Embryonic facial prominence (tissue), 1 donor: ENCODE results near the gene VWA2.

Source experiments
- DNase-seq: peaks from one replicate; pipeline ENCODE4 v3.0.0-alpha.2; 2016; ENCODE audit errors: extremely low spot score

Gene VWA2

GRCh38 chr10:114294549-114294948 is 55.5 kb downstream of the VWA2 start:
- DNase-seq: no peak

DNA sequence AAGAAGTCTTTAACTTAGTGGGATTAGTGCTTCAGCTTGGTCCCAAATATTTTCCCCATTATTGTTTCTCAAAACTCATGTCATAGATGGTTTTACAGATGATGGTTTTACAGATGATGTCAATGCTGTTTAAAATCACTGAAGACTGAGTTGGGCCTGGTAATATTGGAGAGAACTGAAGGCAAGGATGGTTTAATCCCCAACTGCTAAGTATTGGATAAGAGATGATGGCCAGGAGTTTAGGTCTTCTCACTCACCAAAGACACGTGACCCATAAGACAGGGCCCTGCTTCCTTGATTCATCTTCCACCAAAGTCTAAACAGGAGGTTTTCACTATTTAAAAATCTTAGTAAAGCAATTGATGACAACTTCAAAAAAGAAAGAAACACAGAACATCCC is 56.3 kb downstream of the VWA2 start:
- DNase-seq: no peak

DNA sequence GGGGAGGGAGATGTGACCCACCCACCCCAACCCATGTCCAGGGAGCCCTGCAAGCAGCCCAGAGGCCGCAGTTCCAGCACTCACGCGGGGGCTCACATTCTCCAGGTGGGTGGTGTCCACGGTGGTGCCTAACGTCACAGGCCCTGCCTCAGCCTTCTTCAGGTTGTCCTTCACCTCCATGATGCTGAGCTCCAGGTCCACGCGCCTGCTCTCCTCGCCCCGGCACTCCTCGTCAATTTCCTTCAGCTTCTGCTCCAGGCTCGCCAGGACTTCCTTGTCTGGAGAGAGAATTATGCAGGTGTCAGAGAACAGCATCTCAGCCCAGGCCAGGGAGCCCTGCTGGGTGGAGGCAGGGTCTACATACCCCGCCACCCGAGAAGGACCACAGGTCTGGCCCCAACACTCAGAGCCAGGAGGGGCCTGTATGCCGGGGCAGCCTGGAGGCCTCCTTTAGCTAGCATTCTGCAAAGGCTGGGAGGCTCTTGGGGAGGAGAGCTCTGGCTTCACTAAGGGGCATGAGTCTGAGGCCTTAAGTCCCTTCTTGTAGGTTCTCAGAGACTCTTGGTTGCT is 58.2 kb downstream of the VWA2 start:
- no peak for DNase-seq

DNA sequence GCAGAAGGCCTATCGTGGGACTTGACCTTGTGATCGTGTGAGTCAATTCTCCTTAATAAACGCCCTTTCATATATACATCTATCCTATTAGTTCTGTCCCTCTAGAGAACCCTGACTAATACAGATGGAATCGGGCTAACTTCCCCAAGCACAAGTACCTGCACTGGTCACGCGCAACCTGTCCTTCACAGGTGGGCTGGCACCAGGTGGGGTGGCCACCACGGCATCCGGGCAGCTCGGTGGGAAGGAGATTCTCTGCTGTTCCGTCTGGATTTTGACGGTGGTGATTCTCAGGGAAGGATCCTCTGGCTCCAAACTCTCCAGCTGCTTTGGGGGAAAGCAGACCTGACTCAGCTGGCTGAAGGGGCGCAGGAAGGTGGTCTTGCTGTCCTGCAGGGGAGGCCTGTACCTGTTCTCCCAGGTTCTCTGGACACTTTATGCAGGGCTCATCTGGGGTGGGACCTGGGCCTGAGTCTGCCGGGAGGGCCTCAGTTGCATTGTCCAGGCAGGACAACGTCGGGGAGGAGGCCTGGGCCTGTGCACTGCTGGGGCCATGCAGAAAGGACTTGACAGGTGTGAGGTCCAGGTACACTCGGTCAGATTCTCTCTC is 61.1 kb downstream of the VWA2 start:
- no peak for DNase-seq

DNA sequence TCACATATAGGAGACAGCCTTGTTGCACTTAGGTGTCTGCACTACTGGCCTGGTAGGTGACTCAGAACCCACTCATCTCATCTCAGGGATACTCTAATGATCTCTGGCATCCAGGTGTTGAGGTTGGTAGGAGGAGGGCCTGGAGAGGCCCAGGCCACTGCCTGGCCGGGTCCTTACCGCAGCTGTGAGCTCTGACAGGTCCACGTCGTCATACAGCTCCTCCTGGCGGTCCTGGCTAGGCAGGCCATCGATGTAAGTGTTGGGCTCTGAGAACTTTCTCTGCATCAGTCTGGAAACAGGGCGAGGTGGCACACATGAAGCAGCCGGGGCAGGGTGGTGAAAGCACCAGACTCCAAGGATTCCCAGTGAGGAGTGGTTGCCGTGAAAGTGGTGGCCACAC is 62.1 kb downstream of the VWA2 start:
- no peak for DNase-seq

- DNase-seq: no peak
Measured at GRCh38 chr10:114301951-114302710, 63.1 kb downstream of the VWA2 start.

DNA sequence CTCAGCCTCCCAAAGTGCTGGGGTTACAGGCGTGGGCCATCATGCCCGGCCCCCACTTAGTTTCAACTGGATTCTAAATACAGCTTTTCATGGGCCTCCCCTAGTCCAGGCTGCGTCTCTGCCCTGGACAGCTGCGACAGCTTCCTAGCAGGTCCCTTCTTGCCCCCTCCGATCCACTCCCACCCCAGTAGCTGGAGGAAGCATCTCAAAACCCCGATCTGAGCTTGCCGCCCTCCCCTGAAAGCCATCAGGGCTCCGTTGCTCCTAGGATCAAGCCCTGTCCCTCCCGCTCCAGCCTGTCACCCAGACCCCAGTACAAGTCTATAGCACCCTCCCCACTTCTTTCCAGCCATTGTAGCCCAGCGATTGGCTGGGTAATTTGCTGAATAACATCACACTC is 64.5 kb downstream of the VWA2 start:
- no peak for DNase-seq

DNA sequence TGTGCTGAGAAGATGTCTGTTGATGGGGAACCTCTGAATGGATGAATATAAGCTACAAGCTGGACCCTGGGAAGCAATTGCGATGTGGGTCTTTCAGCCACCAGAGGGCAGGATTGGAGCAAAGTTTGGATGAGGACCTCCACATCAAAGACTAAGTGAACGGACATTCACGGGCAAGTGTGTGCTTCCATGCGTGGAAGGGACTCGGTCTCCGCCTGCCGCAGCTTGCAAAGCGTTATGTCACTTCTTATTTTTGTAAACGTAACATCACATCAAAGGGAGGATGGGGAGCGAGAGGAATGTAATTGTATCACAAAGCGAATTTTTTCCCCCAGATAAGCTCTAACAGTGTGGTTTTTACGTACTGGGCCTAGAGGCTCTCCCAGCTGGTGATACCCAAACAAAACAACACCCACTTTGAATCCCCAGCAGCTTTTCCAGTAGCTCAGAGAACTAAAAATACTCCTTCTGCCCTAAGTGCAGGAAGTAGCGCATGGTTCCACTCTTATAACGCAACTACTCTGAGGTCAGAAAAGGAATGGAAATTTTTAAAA is 65.0 kb downstream of the VWA2 start:
- peak; percentile 65 for DNase-seq

DNA sequence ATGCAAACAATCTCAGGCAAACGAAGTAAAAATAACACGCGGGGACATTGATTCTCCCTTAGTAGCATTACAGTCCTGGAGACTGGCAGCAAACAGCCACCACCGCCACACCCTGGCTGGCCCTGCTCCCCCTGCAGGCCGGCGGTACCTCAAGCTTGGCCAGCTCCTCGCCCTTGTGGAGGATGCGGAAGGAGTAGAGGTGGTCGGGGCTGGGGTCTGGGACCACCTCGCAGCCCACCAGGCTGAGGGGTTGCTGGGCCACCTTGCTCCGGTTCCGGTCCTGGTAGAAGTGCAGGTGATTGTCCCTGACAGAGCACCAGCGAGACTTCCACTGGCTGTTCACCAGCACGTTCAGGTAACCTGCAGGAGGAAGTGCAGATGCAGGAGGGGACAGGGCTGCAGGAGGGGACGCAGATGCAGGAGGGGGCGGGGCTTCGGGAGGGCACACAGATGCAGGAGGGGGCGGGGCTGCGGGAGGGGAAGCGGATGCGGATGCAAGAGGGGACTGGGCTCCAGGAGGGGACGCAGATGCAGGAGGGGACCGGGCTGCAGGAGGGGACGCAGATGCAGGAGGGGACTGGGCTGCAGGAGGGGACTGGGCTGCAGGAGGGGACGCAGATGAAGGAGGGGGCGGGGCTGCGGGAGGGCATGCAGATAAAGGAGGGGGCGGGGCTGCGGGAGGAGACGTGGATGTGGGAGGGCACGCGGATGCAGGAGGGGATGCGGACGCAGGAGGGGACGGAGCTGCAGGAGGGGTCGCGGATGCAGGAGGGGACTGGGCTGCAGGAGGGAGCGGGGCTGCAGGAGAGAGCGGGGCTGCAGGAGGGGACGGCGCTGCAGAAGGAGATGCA is 65.7 kb downstream of the VWA2 start:
- DNase-seq: no peak

DNA sequence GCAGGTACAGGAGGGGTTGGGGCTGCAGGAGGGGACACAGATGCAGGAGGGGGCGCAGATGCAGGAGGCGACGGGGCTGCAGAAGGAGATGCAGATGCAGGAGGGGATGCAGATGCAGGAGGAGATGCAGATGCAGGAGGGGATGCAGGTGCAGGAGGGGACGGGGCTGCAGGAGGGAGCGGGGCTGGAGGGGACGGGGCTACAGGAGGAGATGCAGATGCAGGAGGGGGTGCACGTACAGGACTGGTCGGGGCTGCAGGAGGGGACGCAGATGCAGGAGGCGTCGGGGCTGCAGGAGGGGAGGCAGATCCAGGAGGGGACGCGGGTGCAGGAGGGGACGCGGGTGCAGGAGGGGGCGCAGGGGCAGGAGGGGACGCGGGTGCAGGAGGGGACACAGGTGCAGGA is 66.5 kb downstream of the VWA2 start:
- DNase-seq: no peak

DNA sequence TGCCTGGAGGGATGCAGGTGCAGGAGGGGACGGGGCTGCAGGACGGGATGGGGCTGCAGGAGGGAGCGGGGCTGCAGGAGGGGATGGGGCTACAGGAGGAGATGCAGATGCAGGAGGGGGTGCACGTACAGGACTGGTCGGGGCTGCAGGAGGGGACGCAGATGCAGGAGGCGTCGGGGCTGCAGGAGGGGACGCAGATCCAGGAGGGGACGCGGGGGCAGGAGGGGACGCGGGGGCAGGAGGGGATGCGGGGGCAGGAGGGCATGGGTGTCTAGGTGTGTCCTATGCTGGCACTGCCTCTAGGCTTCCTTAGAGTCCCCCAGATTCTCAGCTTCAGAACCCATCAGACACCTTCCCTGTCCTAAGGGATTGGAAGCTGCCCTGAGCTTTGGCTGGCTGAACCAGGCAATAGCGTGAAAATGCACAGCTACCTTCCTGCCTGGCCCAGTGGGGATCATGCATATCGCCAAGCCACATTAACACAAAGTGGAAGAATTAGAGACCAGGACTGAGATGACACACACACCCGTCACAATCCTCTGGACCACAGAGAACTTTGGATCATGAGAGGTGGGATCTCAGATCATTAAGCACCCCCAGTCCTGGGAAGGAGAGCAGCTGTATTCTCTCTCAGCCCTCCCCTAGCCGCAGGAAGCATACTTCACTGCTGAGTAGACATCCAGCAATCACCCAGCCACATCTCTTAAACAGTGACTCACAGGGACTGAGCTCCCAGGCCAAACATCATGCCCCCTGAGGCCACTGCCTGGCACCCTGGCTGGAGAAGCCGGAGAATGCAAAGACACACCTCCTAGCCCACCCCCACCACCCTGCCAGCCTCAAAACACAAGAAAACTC is 67.3 kb downstream of the VWA2 start:
- DNase-seq: no peak

DNA sequence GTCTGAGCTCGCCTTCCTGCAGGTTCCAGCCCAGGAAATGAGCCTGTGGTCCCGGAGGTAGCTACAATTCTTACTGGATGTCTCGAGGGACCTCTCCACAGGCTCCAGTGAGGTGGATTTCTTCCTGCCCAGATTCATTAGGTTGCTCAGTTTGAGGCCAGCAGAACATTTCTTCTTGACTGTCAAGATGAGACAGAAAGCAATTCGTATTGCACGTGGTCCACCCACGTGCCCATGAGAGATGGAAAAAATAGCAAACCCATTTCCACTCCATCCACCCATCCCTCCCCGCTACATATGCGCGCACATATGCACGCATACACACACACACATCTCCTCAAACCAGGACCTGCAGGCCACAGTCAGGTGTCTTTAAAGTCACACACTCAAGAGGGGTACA is 68.7 kb downstream of the VWA2 start:
- DNase-seq: no peak

GRCh38 chr10:114308531-114309363 is 69.7 kb downstream of the VWA2 start:
- no peak for DNase-seq

DNA sequence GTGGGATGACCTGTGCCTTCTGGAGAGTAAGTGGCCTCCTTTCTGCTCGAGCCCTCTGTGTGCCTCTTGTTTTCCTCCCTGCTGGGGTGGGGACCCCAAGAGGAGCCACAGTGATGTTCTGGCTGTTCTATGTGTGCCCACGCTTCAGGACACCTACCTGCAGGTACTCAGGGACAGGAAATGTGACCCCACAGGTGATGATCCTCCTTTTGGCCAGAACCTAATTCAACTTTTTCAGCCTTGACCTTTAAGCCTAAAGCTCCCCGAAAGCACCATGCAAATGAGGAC is 70.3 kb downstream of the VWA2 start:
- no peak for DNase-seq

GRCh38 chr10:114310346-114310745 is 71.3 kb downstream of the VWA2 start:
- DNase-seq: no peak

GRCh38 chr10:114311023-114311422 is 72.0 kb downstream of the VWA2 start:
- DNase-seq: no peak

DNA sequence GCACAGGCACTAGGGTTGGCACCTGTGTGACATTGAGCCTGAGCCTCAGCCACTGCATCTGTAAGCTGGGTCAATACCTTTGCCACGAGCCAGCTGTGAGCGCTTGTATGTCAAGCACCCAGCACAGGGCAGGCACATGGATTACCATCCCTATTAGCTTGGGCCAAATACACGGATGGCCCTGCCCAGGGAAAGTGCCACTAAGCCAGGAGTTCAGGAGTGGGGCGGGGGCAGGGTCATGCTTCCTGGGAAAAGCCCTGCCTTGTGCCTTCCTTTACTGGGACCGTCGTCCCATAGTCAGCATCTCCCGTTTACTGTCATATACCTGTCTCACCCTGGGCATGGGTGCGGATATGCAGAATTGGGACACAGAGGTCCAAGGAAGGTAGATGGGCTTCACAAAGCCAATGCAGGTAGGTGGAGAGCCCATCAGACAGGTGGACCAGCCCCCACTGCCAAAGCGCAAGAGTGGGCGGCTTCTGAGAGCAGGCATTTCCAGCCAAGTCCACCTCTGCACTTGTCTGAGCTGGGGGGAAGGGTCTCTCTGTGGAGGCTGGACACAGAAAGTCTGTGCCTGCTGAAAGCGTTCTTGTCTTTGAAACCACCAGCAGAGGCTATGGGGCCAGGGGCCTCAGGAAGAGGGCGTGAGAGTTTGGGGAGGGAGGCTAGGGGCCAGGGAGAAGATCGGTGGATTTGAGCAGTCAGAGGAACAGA is 72.6 kb downstream of the VWA2 start:
- no peak for DNase-seq

GRCh38 chr10:114313139-114313538 is 74.1 kb downstream of the VWA2 start:
- no peak for DNase-seq

GRCh38 chr10:114313866-114314265 is 74.8 kb downstream of the VWA2 start:
- no peak for DNase-seq
